Cardiac muscle cell (in vitro differentiated cells and primary cell): ENCODE results near the gene PPP4R1. TPM values are rescaled to one million over a fixed set of nuclear protein-coding genes. Genes with fewer than 3 reads are reported as not detected.
A peak's percentile ranks its signal among the peaks of the same experiment; 100 is the strongest.

ENCODE experiments used
- DNase-seq, 2 donors: peaks; one replicate each; pipeline versions ENCODE4 v3.0.0 to v3.0.0-alpha.2; 2010 to 2017; ENCODE audit warnings: low read depth in 1 of 2, low spot score in 1 of 2
- H3K27ac ChIP-seq: fragments of 200-600 bp; sonication (generic); 2 replicates; pipeline ENCODE4 v1.5.1; 2016
- H3K27me3 ChIP-seq: fragments of 200-600 bp; sonication (generic); 2 replicates; pipeline ENCODE4 v1.6.0; 2016; ENCODE audit warnings: control low read depth
- H3K36me3 ChIP-seq: fragments of 200-600 bp; sonication (generic); 2 replicates; pipeline ENCODE4 v1.5.1; 2016; ENCODE audit warnings: control low read depth
- H3K4me1 ChIP-seq: fragments of 200-600 bp; sonication (generic); 2 replicates; pipeline ENCODE4 v1.8.1; 2017; ENCODE audit warnings: low read depth, mild to moderate bottlenecking, mixed run types
- H3K4me3 ChIP-seq: fragments of 200-600 bp; sonication (generic); 2 replicates; pipeline ENCODE4 v1.5.1; 2016; ENCODE audit warnings: mild to moderate bottlenecking
- H3K9me3 ChIP-seq: fragments of 200-600 bp; sonication (generic); 2 replicates; pipeline ENCODE4 v1.5.1; 2017; ENCODE audit warnings: low read depth, mild to moderate bottlenecking, control low read depth
- polyA plus RNA-seq: library from polyadenylated mRNA; unstranded; fragments of >200 nt; fragmentation: Nextera tagmentation; extraction: Ambion mirVana; gene quantifications from 2 replicates; pipeline ENCODE4 v1.2.1, GENCODE V29; 2016
- total RNA-seq: library from RNA; depleted of rRNA; stranded (reverse); fragments of >200 nt; gene quantifications from 2 replicates; pipeline ENCODE4 v1.2.3, GENCODE V29; 2016
- TF ChIP-seq, protein P1 (sequence below): IDR thresholded peaks from 2 replicates; pipeline ENCODE4 v1.5.1; 2012; ENCODE audit warnings: low read depth, mild to moderate bottlenecking, low read length

PPP4R1 gene
- total and polyA plus RNA-seq, 2 experiments from 2014 or later, result 36.5 to 75.1 TPM

DNA sequence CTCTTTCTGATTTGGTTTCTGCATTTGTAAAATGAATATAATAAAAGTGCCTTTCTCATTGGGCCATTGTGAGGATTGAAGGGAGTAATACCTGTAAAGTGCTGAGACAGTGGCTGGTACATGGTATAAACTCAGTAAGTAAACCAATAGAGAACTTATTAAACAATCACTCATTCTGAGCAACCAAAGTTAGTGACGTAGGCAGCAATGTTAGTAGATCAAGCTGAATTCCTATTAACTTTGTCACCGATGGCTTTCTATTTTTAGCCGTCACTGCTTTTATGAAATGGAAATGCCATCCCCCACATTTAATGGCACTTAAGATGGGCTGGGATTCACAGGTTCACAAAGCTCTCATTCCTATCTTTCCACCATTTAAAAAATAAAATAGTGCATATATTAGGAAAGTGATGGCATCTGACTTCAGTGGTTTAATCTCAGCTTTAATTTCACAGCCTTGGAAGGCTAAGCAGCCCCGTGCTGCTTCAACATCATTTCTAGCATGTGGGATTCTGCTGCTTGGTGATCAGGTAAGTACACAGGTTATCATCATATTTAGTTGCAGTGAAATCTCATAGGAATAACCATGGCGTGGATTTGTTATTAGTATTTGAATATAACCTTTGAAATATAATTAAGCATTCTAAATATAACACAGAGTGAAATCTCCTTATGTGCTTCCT is 17.6 kb upstream of the PPP4R1 start:
- H3K36me3 ChIP-seq, result no peaks in the 10 kb centered on the region
- H3K27ac ChIP-seq, result no peak overlapping the region
- TF ChIP-seq, protein P1, sequence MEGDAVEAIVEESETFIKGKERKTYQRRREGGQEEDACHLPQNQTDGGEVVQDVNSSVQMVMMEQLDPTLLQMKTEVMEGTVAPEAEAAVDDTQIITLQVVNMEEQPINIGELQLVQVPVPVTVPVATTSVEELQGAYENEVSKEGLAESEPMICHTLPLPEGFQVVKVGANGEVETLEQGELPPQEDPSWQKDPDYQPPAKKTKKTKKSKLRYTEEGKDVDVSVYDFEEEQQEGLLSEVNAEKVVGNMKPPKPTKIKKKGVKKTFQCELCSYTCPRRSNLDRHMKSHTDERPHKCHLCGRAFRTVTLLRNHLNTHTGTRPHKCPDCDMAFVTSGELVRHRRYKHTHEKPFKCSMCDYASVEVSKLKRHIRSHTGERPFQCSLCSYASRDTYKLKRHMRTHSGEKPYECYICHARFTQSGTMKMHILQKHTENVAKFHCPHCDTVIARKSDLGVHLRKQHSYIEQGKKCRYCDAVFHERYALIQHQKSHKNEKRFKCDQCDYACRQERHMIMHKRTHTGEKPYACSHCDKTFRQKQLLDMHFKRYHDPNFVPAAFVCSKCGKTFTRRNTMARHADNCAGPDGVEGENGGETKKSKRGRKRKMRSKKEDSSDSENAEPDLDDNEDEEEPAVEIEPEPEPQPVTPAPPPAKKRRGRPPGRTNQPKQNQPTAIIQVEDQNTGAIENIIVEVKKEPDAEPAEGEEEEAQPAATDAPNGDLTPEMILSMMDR, result no peak
- H3K9me3 ChIP-seq, result no peaks in the 10 kb centered on the region
- DNase-seq, result peak in 1 of 2 donors; percentile 82
- H3K4me1 ChIP-seq, result no peaks in the 10 kb centered on the region
- no peak overlapping the region for H3K4me3 ChIP-seq
- no peaks in the 10 kb centered on the region for H3K27me3 ChIP-seq

DNA sequence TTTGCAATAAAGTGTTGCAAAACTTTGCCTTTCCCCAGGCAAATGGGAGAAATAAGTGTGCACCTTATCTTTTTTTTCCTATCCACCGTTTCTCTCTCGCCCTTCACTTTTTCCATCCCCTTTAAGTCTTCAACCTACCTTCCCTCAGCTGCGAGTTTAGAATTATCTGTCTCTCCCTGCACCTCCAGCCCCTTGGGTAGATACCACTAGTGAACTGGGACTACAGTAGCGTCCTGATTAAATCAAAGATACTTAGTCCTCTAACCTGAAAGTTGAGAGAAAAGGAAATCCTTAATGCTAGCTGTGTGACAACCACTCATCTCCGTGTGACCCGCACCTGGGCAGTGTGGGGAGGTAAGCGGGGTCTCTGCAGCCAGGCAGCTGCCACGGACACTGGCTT is 16.1 kb upstream of the PPP4R1 start:
- Histone ChIP-seq H3K4me1 (no peaks in the 10 kb centered on the region), H3K9me3 (no peaks in the 10 kb centered on the region), H3K4me3 (no peak overlapping the region), H3K27ac (no peak overlapping the region), H3K36me3 (no peaks in the 10 kb centered on the region), H3K27me3 (no peaks in the 10 kb centered on the region)
- TF ChIP-seq, protein P1, result no peak
- no peak for DNase-seq

- Histone ChIP-seq H3K36me3 (no peaks in the 10 kb centered on the region), H3K27me3 (no peaks in the 10 kb centered on the region), H3K9me3 (no peaks in the 10 kb centered on the region), H3K4me1 (no peaks in the 10 kb centered on the region), H3K4me3 (no peak overlapping the region), H3K27ac (no peak overlapping the region)
- TF ChIP-seq, protein P1, result no peak
- peak in 1 of 2 donors; percentile 72 for DNase-seq
Measured at GRCh38 chr18:9629709-9630108, 15.3 kb upstream of the PPP4R1 start.

- no peaks in the 10 kb centered on the region for H3K36me3 ChIP-seq
- H3K4me3 ChIP-seq, result no peak overlapping the region
- H3K27ac ChIP-seq, result no peak overlapping the region
- no peaks in the 10 kb centered on the region for H3K4me1 ChIP-seq
- DNase-seq, result no peak
- no peaks in the 10 kb centered on the region for H3K27me3 ChIP-seq
- H3K9me3 ChIP-seq, result no peaks in the 10 kb centered on the region
- TF ChIP-seq, protein P1, result no peak
Measured at GRCh38 chr18:9628984-9629383, 14.6 kb upstream of the PPP4R1 start.

DNA sequence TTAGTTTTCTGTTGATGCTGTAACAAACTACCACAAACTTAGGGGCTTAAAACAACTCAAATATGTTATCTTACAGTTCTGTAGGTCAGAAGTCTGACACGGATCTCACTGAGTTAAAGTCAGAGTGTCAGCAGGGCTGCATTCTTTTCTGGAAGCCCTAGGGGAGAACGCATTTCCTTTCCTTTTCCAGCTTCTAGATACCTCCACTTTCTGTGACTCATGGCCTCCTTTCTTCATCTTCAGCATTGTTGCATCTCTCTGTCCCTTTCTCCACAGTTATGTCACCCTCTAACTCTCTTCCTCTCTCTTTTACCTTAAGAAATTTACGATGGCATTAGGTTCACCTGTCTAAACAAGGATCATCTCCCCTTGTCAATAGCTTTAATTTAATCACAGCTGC is 13.3 kb upstream of the PPP4R1 start:
- Histone ChIP-seq H3K27ac (no peak overlapping the region), H3K27me3 (no peaks in the 10 kb centered on the region), H3K36me3 (no peaks in the 10 kb centered on the region), H3K4me1 (no peaks in the 10 kb centered on the region), H3K9me3 (no peaks in the 10 kb centered on the region), H3K4me3 (no peak overlapping the region)
- DNase-seq, result peak in 1 of 2 donors; percentile 77
- TF ChIP-seq, protein P1, result no peak
